ENCODE results near the gene LNX1.

LNX1 gene

GRCh38 chr4:53574528-53574927 lies 16.8 kb downstream of the LNX1 start:
- ATAC-seq = no peak
- TF ChIP-seq ZNF565 (CRISPR knock-in tag; conservative IDR thresholded peaks at IDR 0.05; ENCODE audit: low read depth) = no peak
- no peak for TF ChIP-seq TOX (CRISPR knock-in tag; IDR thresholded peaks at IDR 0.05; ENCODE audit: borderline replicate concordance)
- no peak for TF ChIP-seq ZC3H10 (CRISPR knock-in tag; IDR thresholded peaks at IDR 0.05)
- TF ChIP-seq TCF4 (CRISPR knock-in tag; IDR thresholded peaks at IDR 0.05; ENCODE audit: borderline replicate concordance) = no peak
- TF ChIP-seq TSHZ2 (CRISPR knock-in tag; IDR thresholded peaks at IDR 0.05) = no peak
- no peak for TF ChIP-seq ISL1 (CRISPR knock-in tag; IDR thresholded peaks at IDR 0.05)

DNA sequence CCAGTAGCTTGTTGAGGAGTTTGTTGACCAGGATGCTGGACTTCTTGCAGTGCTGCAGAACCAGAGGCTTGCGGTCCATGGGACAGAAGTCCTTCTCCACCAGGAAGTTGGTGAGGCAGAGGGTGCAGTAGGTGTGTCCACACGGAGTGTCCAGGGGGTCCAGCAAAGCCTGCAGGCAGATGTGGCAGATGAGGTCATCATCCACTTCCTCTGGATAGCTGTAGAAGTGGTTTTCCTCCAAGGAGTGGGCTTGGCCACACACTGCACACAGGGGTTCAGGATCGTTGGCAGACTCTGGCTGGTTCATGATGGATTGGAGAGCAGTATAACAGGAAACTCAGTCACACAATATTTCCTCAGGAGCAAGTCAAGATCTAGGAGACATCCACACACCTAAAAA lies 17.6 kb downstream of the LNX1 start:
- TF ChIP-seq, protein P1, sequence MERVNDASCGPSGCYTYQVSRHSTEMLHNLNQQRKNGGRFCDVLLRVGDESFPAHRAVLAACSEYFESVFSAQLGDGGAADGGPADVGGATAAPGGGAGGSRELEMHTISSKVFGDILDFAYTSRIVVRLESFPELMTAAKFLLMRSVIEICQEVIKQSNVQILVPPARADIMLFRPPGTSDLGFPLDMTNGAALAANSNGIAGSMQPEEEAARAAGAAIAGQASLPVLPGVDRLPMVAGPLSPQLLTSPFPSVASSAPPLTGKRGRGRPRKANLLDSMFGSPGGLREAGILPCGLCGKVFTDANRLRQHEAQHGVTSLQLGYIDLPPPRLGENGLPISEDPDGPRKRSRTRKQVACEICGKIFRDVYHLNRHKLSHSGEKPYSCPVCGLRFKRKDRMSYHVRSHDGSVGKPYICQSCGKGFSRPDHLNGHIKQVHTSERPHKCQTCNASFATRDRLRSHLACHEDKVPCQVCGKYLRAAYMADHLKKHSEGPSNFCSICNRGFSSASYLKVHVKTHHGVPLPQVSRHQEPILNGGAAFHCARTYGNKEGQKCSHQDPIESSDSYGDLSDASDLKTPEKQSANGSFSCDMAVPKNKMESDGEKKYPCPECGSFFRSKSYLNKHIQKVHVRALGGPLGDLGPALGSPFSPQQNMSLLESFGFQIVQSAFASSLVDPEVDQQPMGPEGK (CRISPR knock-in tag; IDR thresholded peaks at IDR 0.05; ENCODE audit: borderline replicate concordance) = no peak
- TF ChIP-seq OSR1 (CRISPR knock-in tag; IDR thresholded peaks at IDR 0.05) (no peak), ESRRG (CRISPR knock-in tag; IDR thresholded peaks at IDR 0.05) (no peak), TOX (CRISPR knock-in tag; IDR thresholded peaks at IDR 0.05; ENCODE audit: borderline replicate concordance) (no peak), TSHZ2 (CRISPR knock-in tag; IDR thresholded peaks at IDR 0.05) (no peak), ARNTL (CRISPR knock-in tag; IDR thresholded peaks at IDR 0.05; ENCODE audit: borderline replicate concordance, low read depth) (no peak), ZFP30 (CRISPR knock-in tag; IDR thresholded peaks at IDR 0.05) (no peak), ZC3H10 (CRISPR knock-in tag; IDR thresholded peaks at IDR 0.05) (no peak), ZNF8 (CRISPR knock-in tag; IDR thresholded peaks at IDR 0.05) (no peak), TCF4 (CRISPR knock-in tag; IDR thresholded peaks at IDR 0.05; ENCODE audit: borderline replicate concordance) (no peak), ZNF70 (CRISPR knock-in tag; IDR thresholded peaks at IDR 0.05) (no peak), GLIS3 (CRISPR knock-in tag; IDR thresholded peaks at IDR 0.05) (no peak), SNAI2 (CRISPR knock-in tag; IDR thresholded peaks at IDR 0.05) (no peak), ISL1 (CRISPR knock-in tag; IDR thresholded peaks at IDR 0.05) (no peak), ZFP3 (CRISPR knock-in tag; IDR thresholded peaks at IDR 0.05) (no peak), PPARA (CRISPR knock-in tag; IDR thresholded peaks at IDR 0.05; ENCODE audit: borderline replicate concordance) (no peak), RARB (CRISPR knock-in tag; IDR thresholded peaks at IDR 0.05) (no peak)
- TF ChIP-seq, protein P2, sequence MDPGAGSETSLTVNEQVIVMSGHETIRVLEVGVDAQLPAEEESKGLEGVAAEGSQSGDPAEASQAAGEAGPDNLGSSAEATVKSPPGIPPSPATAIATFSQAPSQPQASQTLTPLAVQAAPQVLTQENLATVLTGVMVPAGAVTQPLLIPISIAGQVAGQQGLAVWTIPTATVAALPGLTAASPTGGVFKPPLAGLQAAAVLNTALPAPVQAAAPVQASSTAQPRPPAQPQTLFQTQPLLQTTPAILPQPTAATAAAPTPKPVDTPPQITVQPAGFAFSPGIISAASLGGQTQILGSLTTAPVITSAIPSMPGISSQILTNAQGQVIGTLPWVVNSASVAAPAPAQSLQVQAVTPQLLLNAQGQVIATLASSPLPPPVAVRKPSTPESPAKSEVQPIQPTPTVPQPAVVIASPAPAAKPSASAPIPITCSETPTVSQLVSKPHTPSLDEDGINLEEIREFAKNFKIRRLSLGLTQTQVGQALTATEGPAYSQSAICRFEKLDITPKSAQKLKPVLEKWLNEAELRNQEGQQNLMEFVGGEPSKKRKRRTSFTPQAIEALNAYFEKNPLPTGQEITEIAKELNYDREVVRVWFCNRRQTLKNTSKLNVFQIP (CRISPR knock-in tag; IDR thresholded peaks at IDR 0.05; ENCODE audit: borderline replicate concordance, low read depth) = no peak
- TF ChIP-seq, protein P3, sequence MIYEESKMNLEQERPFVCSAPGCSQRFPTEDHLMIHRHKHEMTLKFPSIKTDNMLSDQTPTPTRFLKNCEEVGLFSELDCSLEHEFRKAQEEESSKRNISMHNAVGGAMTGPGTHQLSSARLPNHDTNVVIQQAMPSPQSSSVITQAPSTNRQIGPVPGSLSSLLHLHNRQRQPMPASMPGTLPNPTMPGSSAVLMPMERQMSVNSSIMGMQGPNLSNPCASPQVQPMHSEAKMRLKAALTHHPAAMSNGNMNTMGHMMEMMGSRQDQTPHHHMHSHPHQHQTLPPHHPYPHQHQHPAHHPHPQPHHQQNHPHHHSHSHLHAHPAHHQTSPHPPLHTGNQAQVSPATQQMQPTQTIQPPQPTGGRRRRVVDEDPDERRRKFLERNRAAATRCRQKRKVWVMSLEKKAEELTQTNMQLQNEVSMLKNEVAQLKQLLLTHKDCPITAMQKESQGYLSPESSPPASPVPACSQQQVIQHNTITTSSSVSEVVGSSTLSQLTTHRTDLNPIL (CRISPR knock-in tag; IDR thresholded peaks at IDR 0.05; ENCODE audit: low read depth) = no peak
- no peak for ATAC-seq

DNA sequence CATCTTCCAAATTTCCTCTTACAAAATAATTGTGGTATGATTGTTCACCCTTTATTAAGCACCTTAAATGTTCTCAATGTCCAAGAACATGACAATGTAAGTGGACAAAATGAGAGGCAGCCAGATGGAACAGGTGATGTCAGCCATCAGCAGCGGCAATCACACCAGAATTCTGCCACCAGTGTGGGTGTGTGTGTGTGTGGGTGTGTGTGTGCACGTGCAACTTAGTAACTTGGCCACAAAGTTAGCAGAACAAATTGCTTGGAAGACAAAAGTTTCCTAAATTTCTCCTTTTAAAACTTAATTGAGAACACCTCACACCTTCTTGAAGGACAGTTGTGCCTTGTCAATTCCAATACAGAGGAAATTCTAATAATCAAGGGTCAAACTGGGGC lies 18.7 kb downstream of the LNX1 start:
- ATAC-seq = no peak
- TF ChIP-seq ZNF70 (CRISPR knock-in tag; IDR thresholded peaks at IDR 0.05) (no peak), PPARA (CRISPR knock-in tag; IDR thresholded peaks at IDR 0.05; ENCODE audit: borderline replicate concordance) (no peak), BACH2 (CRISPR knock-in tag; IDR thresholded peaks at IDR 0.05; ENCODE audit: borderline replicate concordance) (no peak), CSRNP3 (CRISPR knock-in tag; IDR thresholded peaks at IDR 0.05) (no peak), OSR1 (CRISPR knock-in tag; IDR thresholded peaks at IDR 0.05) (no peak), TOX (CRISPR knock-in tag; IDR thresholded peaks at IDR 0.05; ENCODE audit: borderline replicate concordance) (no peak), TCF4 (CRISPR knock-in tag; IDR thresholded peaks at IDR 0.05; ENCODE audit: borderline replicate concordance) (no peak), SNAI2 (CRISPR knock-in tag; IDR thresholded peaks at IDR 0.05) (no peak), GLIS3 (CRISPR knock-in tag; IDR thresholded peaks at IDR 0.05) (no peak), ZNF8 (CRISPR knock-in tag; IDR thresholded peaks at IDR 0.05) (no peak), ZFP30 (CRISPR knock-in tag; IDR thresholded peaks at IDR 0.05) (no peak), ISL1 (CRISPR knock-in tag; IDR thresholded peaks at IDR 0.05) (no peak), ZNF565 (CRISPR knock-in tag; conservative IDR thresholded peaks at IDR 0.05; ENCODE audit: low read depth) (no peak), ZC3H10 (CRISPR knock-in tag; IDR thresholded peaks at IDR 0.05) (no peak), CSDC2 (CRISPR knock-in tag; IDR thresholded peaks at IDR 0.05) (no peak), ESRRG (CRISPR knock-in tag; IDR thresholded peaks at IDR 0.05) (no peak), ARNTL (CRISPR knock-in tag; IDR thresholded peaks at IDR 0.05; ENCODE audit: borderline replicate concordance, low read depth) (no peak)
- TF ChIP-seq, protein P2 (CRISPR knock-in tag; IDR thresholded peaks at IDR 0.05; ENCODE audit: borderline replicate concordance, low read depth) = no peak
